ENCODE data around the gene CCDC146. TPM values are rescaled to one million over a fixed set of nuclear protein-coding genes. Genes with fewer than 3 reads are reported as not detected.

Gene CCDC146
- 19.1 TPM for total RNA-seq

GRCh38 chr7:77121860-77122681 lies at the start of gene CCDC146:
Gene CCDC146 (plus strand): TSS chr7:77122615. CDS start chr7:77167669, 45,054 bp downstream.

GRCh38 chr7:77199013-77199966 lies 76.9 kb downstream of the CCDC146 start, which contains the start of gene FGL2:
Gene FGL2 (minus strand): TSS chr7:77199819. CDS start chr7:77199793, 26 bp downstream.

Other genes with a start within 250 kb of the CCDC146 start
- not detected for gene SPDYE17, start 90.3 kb upstream of the CCDC146 start, total RNA-seq
- not detected for gene SPDYE18, start 60.1 kb upstream of the CCDC146 start, total RNA-seq
- gene FGL2, start 77.2 kb downstream of the CCDC146 start, total RNA-seq: 2.3 TPM